WTC11 (cell line): ENCODE measurements around the gene ADCY1.

Experiments used
- NR2C2 ChIP-seq: sonication (generic); formaldehyde crosslinking; IDR thresholded peaks from 2 replicates; pipeline ENCODE4 v1.8.0; 2022; ENCODE audit warnings: mild to moderate bottlenecking, missing genetic modification reagents
- TF ChIP-seq, protein P1 (sequence below): sonication (generic); formaldehyde crosslinking; IDR thresholded peaks from 2 replicates; pipeline ENCODE4 v1.8.1; 2022; ENCODE audit warnings: low read depth, mild to moderate bottlenecking, moderate library complexity, missing genetic modification reagents, borderline replicate concordance
- TF ChIP-seq, protein P2 (sequence below): fragments of 200-600 bp; IDR thresholded peaks from 2 replicates; pipeline ENCODE4 v1.8.0; 2022; ENCODE audit warnings: antibody characterized with exemption

DNA sequence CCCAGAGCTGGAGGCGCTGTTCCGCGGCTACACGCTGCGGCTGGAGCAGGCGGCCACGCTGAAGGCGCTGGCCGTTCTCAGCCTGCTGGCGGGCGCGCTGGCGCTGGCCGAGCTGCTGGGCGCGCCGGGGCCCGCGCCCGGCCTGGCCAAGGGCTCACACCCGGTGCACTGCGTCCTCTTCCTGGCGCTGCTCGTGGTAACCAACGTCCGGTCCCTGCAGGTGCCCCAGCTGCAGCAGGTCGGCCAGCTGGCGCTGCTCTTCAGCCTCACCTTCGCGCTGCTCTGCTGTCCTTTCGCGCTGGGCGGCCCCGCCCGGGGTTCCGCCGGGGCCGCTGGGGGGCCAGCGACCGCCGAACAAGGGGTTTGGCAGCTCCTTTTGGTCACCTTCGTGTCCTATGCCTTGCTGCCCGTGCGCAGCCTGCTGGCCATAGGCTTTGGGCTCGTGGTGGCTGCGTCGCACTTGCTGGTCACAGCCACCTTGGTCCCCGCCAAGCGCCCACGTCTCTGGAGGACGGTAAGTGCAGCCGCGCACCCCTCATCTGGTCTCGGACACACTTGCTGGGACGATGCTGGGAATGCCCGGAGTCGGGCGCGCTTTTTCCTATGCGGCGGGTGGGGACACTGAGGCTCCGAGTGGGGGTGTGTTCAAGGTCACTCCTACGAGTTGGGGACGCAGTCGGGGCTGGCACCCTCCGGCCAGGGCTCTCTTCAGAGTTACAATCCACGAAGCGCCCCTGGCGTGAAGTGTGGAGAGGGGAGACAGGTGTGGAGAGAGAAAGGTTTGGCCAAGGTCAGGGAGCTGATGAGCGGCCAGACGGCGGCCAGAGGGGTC is 717 bp downstream of the ADCY1 start:
- TF ChIP-seq, protein P1, sequence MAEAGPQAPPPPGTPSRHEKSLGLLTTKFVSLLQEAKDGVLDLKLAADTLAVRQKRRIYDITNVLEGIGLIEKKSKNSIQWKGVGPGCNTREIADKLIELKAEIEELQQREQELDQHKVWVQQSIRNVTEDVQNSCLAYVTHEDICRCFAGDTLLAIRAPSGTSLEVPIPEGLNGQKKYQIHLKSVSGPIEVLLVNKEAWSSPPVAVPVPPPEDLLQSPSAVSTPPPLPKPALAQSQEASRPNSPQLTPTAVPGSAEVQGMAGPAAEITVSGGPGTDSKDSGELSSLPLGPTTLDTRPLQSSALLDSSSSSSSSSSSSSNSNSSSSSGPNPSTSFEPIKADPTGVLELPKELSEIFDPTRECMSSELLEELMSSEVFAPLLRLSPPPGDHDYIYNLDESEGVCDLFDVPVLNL: no peak
- TF ChIP-seq NR2C2 (CRISPR knock-in tag): no peak
- TF ChIP-seq, protein P2, sequence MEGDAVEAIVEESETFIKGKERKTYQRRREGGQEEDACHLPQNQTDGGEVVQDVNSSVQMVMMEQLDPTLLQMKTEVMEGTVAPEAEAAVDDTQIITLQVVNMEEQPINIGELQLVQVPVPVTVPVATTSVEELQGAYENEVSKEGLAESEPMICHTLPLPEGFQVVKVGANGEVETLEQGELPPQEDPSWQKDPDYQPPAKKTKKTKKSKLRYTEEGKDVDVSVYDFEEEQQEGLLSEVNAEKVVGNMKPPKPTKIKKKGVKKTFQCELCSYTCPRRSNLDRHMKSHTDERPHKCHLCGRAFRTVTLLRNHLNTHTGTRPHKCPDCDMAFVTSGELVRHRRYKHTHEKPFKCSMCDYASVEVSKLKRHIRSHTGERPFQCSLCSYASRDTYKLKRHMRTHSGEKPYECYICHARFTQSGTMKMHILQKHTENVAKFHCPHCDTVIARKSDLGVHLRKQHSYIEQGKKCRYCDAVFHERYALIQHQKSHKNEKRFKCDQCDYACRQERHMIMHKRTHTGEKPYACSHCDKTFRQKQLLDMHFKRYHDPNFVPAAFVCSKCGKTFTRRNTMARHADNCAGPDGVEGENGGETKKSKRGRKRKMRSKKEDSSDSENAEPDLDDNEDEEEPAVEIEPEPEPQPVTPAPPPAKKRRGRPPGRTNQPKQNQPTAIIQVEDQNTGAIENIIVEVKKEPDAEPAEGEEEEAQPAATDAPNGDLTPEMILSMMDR: no peak
